IMR-90 (cell line): Measurements from ENCODE around the gene PRSS53. TPM values are rescaled to one million over a fixed set of nuclear protein-coding genes. Genes with fewer than 3 reads are reported as not detected.

Experiments used
- ATAC-seq: fragments of 200-7000 bp; cut with Tn5 transposase; 2 replicates; pipeline ENCODE4 v1.9.1; 2020; ENCODE audit warnings: low read depth, mild to moderate bottlenecking, moderate library complexity
- BruUV-seq: library from RNA; stranded (reverse); fragments of 400-500 nt; replicated peaks from 2 replicates; lab custom pipeline; 2021; lab: Mats Ljungman, UMichigan
- CTCF ChIA-PET: fragments of 300-600 bp; formaldehyde crosslinking; extraction: SDS; loops from one replicate; lab custom pipeline; 2021; ENCODE audit warnings: antibody characterized with exemption; lab: Yijun Ruan, JAX
- POLR2A ChIA-PET: fragments of 300-600 bp; sonication (Branson Sonifier 250); formaldehyde crosslinking; loops from one replicate; lab custom pipeline; 2022; ENCODE audit warnings: antibody characterized with exemption; ENCODE audit not compliant: unreplicated experiment; lab: Charles Lee
- DNase-seq: peaks from one replicate; pipeline ENCODE4 v3.0.0; 2013
- H2AFZ ChIP-seq: replicated peaks from 2 replicates; pipeline ENCODE3; 2013; ENCODE audit warnings: low read length, mild to moderate bottlenecking; ENCODE audit not compliant: poor library complexity
- H2AK5ac ChIP-seq: 2 replicates; pipeline ENCODE4 v1.6.1; 2013; ENCODE audit warnings: low read depth, low read length, inconsistent platforms
- H2AK9ac ChIP-seq: replicated peaks from 2 replicates; pipeline ENCODE3; 2013; ENCODE audit warnings: mild to moderate bottlenecking, low read depth, low read length, moderate library complexity; ENCODE audit not compliant: poor library complexity
- H2BK120ac ChIP-seq: 2 replicates; pipeline ENCODE4 v1.6.1; 2013; ENCODE audit warnings: low read depth, low read length, inconsistent platforms
- H2BK15ac ChIP-seq: 3 replicates; pipeline ENCODE4 v1.6.1; 2013; ENCODE audit warnings: low read depth, low read length, inconsistent platforms
- H2BK20ac ChIP-seq: 2 replicates; pipeline ENCODE4 v1.6.1; 2013; ENCODE audit warnings: low read depth, mild to moderate bottlenecking, inconsistent platforms, low read length, moderate library complexity
- H2BK5ac ChIP-seq: 2 replicates; pipeline ENCODE4 v1.6.1; 2013; ENCODE audit warnings: mild to moderate bottlenecking, low read depth, low read length, inconsistent platforms; ENCODE audit not compliant: poor library complexity, severe bottlenecking
- H3K14ac ChIP-seq: replicated peaks from 2 replicates; pipeline ENCODE4 v1.6.1; 2013; ENCODE audit warnings: low read depth, low read length, inconsistent platforms
- H3K18ac ChIP-seq: 2 replicates; pipeline ENCODE4 v1.6.1; 2013; ENCODE audit warnings: low read depth, low read length, control low read depth
- H3K23ac ChIP-seq: 2 replicates; pipeline ENCODE4 v1.6.1; 2013; ENCODE audit warnings: low read depth, low read length, inconsistent platforms
- H3K27ac ChIP-seq: 2 replicates; pipeline ENCODE4 v1.5.1; 2013; ENCODE audit warnings: mild to moderate bottlenecking, control low read depth, low read length; ENCODE audit not compliant: insufficient read depth
- H3K27me3 ChIP-seq: 2 replicates; pipeline ENCODE4 v1.6.1; 2013; ENCODE audit warnings: low read length; ENCODE audit not compliant: control insufficient read depth, insufficient read depth
- H3K36me3 ChIP-seq: 2 replicates; pipeline ENCODE4 v1.6.1; 2013; ENCODE audit warnings: low read length, mixed read lengths; ENCODE audit not compliant: control insufficient read depth, insufficient read depth
- H3K4ac ChIP-seq: 2 replicates; pipeline ENCODE4 v1.6.1; 2013; ENCODE audit warnings: low read depth, low read length, inconsistent platforms
- H3K4me1 ChIP-seq: 2 replicates; pipeline ENCODE4 v1.6.1; 2013; ENCODE audit warnings: low read length, mixed read lengths; ENCODE audit not compliant: control insufficient read depth, insufficient read depth
- H3K4me2 ChIP-seq: 2 replicates; pipeline ENCODE4 v1.6.1; 2013; ENCODE audit warnings: low read depth, mild to moderate bottlenecking, control low read depth, low read length, moderate library complexity
- H3K4me3 ChIP-seq: 2 replicates; pipeline ENCODE4 v1.5.1; 2013; ENCODE audit warnings: low read depth, mild to moderate bottlenecking, control low read depth, low read length, moderate library complexity; ENCODE audit not compliant: insufficient read depth
- H3K56ac ChIP-seq: 2 replicates; pipeline ENCODE4 v1.6.1; 2013; ENCODE audit warnings: low read length, inconsistent platforms; ENCODE audit not compliant: insufficient read depth; ENCODE audit errors: extremely low read depth
- H3K79me1 ChIP-seq, 2 experiments: 2 replicates each; pipeline ENCODE4 v1.6.1; 2013; ENCODE audit warnings: low read length in 2 of 2, inconsistent platforms in 1 of 2, low read depth in 1 of 2
- H3K9ac ChIP-seq: 2 replicates; pipeline ENCODE4 v1.6.1; 2013; ENCODE audit warnings: low read depth, low read length, control low read depth
- H3K9me1 ChIP-seq: 2 replicates; pipeline ENCODE4 v1.6.1; 2013; ENCODE audit warnings: low read length, inconsistent platforms; ENCODE audit not compliant: insufficient read depth
- H3K9me3 ChIP-seq: 2 replicates; pipeline ENCODE4 v1.6.1; 2013; ENCODE audit warnings: low read length; ENCODE audit not compliant: control insufficient read depth, insufficient read depth
- H4K20me1 ChIP-seq: 2 replicates; pipeline ENCODE4 v1.6.1; 2013; ENCODE audit warnings: low read length, inconsistent platforms; ENCODE audit not compliant: insufficient read depth
- H4K5ac ChIP-seq: 2 replicates; pipeline ENCODE4 v1.6.1; 2013; ENCODE audit warnings: mild to moderate bottlenecking, low read depth, low read length, control low read depth
- H4K8ac ChIP-seq, 2 experiments: 2 replicates each; pipeline ENCODE4 v1.6.1; 2013; ENCODE audit warnings: low read depth in 2 of 2, low read length in 2 of 2, control low read depth in 1 of 2, inconsistent platforms in 1 of 2
- H4K91ac ChIP-seq: 2 replicates; pipeline ENCODE4 v1.6.1; 2013; ENCODE audit warnings: low read depth, low read length, inconsistent platforms; ENCODE audit not compliant: insufficient read depth
- CEBPB ChIP-seq: IDR thresholded peaks from 2 replicates; pipeline ENCODE4 v1.6.1; 2012; ENCODE audit warnings: low read depth, low read length, improper control_type of control experiment
- MAZ ChIP-seq: IDR thresholded peaks from 2 replicates; pipeline ENCODE4 v1.6.1; 2012; ENCODE audit warnings: low read depth, mild to moderate bottlenecking, low read length, improper control_type of control experiment, moderate library complexity, borderline replicate concordance
- WGBS, 2 experiments: methylation state at CpG; one replicate each; pipeline versions ENCODE4 v1.1.5 to v1.1.7; 2013; ENCODE audit warnings: missing lambda C conversion rate in 2 of 2; ENCODE audit not compliant: insufficient read length in 1 of 2; ENCODE audit errors: extremely low coverage in 2 of 2; 5-methylcytosine and 5-hydroxymethylcytosine counted together
- dilution Hi-C: fragments of 300-500 bp; cut with HindIII; formaldehyde crosslinking; loops from one replicate; pipeline ENCODE4 v1.14.3; 2018; ENCODE audit warnings: low sequenced_read_pairs; ENCODE audit not compliant: unreplicated experiment
- in situ Hi-C: fragments of 300-500 bp; cut with MboI; formaldehyde crosslinking; loops from 3 replicates; pipeline ENCODE4 v1.14.3; 2019; ENCODE audit warnings: low sequenced_read_pairs, inconsistent platforms, mixed read lengths
- intact Hi-C: fragments of 100-400 bp; cut with micrococcal nuclease; formaldehyde crosslinking; loops from 2 replicates; pipeline ENCODE4 v1.10.0; 2022
- polyA plus RNA-seq, 3 experiments: library from polyadenylated mRNA; depleted of rRNA; stranded (reverse); fragments of >200 nt; gene quantifications; 2 replicates each; pipeline ENCODE4 v1.2.3, GENCODE V29; 2012; ENCODE audit warnings: low replicate concordance in 1 of 3
- total RNA-seq: library from RNA; depleted of rRNA; stranded (reverse); fragments of >200 nt; gene quantifications from 2 replicates; pipeline ENCODE4 v1.2.3, GENCODE V29; 2012

Gene PRSS53
- total and polyA plus RNA-seq, 2 of the 4 experiments (the other 2 are of a cell fraction), result 0.72 to 5.9 TPM

DNA sequence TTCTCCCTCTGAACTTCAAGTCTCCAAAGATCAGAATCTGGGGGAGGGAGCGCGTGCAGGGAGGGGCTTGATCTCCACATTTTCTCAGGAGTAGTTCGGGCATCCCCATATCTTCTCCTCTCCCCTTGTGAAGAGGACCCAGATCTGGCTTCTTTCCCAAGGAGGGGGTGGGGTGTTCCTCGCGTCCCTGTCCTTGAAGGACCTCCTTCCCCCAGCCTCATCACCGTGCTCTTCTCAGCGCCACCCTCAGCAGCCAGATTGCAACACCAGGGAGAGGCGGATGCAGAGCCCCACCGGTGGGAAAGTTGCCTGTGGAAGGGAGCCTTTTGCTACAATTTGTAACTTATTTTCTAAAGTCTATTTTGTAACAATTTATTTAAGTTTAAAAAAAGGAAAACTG lies 5.7 kb downstream of the PRSS53 start:
- no peak overlapping the region for H2BK5ac ChIP-seq
- DNase-seq (no peak), ATAC-seq (no peak)
- H3K4me3 ChIP-seq, result no peak overlapping the region
- no peak overlapping the region for H2AFZ ChIP-seq
- H3K56ac ChIP-seq, result no peak overlapping the region
- no peak overlapping the region for H3K4ac ChIP-seq
- no peak overlapping the region for H2AK5ac ChIP-seq
- H4K8ac ChIP-seq, result no peak overlapping the region
- H3K9me3 ChIP-seq, result no peaks in the 10 kb centered on the region
- ChIA-PET POLR2A (no interaction called here), CTCF (no interaction called here)
- H3K14ac ChIP-seq, result no peak overlapping the region
- H3K4me2 ChIP-seq, result no peak overlapping the region
- no peak overlapping the region for H3K9ac ChIP-seq
- peaks cover 14 to 46% of the 10 kb centered on the region in 2 experiments for H3K79me1 ChIP-seq
- peaks cover 3% of the 10 kb centered on the region; the same call in 1 of the 2 replicates for H3K9me1 ChIP-seq
- no peaks in the 10 kb centered on the region for H3K27me3 ChIP-seq
- no peak overlapping the region for H3K23ac ChIP-seq
- no CpG with 5 or more reads among the region's 9 CpGs for WGBS, 2 experiments
- dilution Hi-C loops, result no loop called here
- H3K27ac ChIP-seq, result no peak overlapping the region
- no TSS peak for BruUV-seq
- H4K20me1 ChIP-seq, result peaks cover 21% of the 10 kb centered on the region
- intact Hi-C loops, result no loop called here
- peaks cover 73% of the 10 kb centered on the region for H3K36me3 ChIP-seq
- no peak overlapping the region for H2AK9ac ChIP-seq
- in situ Hi-C loops, result loop anchor here (10.0 kb wide), 1 partner anchor 98 kb away; the partner anchor contains the start of gene HSD3B7
- H3K4me1 ChIP-seq, result no peaks in the 10 kb centered on the region
- no peak overlapping the region for H4K91ac ChIP-seq
- H4K5ac ChIP-seq, result no peak overlapping the region
- TF ChIP-seq MAZ (no peak), CEBPB (peak; percentile 3; the same call in 1 of the 2 replicates)
- H2BK120ac ChIP-seq, result no peak overlapping the region
- H3K18ac ChIP-seq, result no peak overlapping the region
- no peak overlapping the region for H2BK20ac ChIP-seq
- H2BK15ac ChIP-seq, result no peak overlapping the region
